Measurements from ENCODE around the gene RAP1GDS1. TPM values are rescaled to one million over a fixed set of nuclear protein-coding genes. Genes with fewer than 3 reads are reported as not detected.
"Not testable (repeated sequence)": the region's sequence is repeated elsewhere in the genome, so short reads cannot be mapped to it uniquely, and the experiment has no call there.

RAP1GDS1 gene
- total and polyA plus RNA-seq, 2 of the 13 experiments (the other 11 are each of a cell fraction or from before 2014, with no cell fraction given), result 19.3 to 42.5 TPM

- no peak for TF ChIP-seq AHDC1 (CRISPR knock-in tag; IDR thresholded peaks at IDR 0.05; ENCODE audit: borderline replicate concordance)
- no peak for TF ChIP-seq CTCF (CRISPR knock-in tag; IDR thresholded peaks at IDR 0.05)
- TF ChIP-seq, protein P1, sequence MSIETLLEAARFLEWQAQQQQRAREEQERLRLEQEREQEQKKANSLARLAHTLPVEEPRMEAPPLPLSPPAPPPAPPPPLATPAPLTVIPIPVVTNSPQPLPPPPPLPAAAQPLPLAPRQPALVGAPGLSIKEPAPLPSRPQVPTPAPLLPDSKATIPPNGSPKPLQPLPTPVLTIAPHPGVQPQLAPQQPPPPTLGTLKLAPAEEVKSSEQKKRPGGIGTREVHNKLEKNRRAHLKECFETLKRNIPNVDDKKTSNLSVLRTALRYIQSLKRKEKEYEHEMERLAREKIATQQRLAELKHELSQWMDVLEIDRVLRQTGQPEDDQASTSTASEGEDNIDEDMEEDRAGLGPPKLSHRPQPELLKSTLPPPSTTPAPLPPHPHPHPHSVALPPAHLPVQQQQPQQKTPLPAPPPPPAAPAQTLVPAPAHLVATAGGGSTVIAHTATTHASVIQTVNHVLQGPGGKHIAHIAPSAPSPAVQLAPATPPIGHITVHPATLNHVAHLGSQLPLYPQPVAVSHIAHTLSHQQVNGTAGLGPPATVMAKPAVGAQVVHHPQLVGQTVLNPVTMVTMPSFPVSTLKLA (IDR thresholded peaks at IDR 0.05), result no peak
- TF ChIP-seq ZNF552 (CRISPR knock-in tag; IDR thresholded peaks at IDR 0.05; ENCODE audit: borderline replicate concordance), result no peak
- no peak for TF ChIP-seq ZMYM3 (CRISPR knock-in tag; IDR thresholded peaks at IDR 0.05)
- no peak for TF ChIP-seq ZNF136 (CRISPR knock-in tag; IDR thresholded peaks at IDR 0.05; ENCODE audit: low read depth)
- TF ChIP-seq THYN1 (CRISPR knock-in tag; IDR thresholded peaks at IDR 0.05; ENCODE audit: borderline replicate concordance, low read depth), result no peak
- no peak for TF ChIP-seq SP140L (CRISPR knock-in tag; IDR thresholded peaks at IDR 0.05; ENCODE audit: borderline replicate concordance)
- TF ChIP-seq ZNF468 (CRISPR knock-in tag; IDR thresholded peaks at IDR 0.05), result no peak
- TF ChIP-seq ZFYVE20 (CRISPR knock-in tag; IDR thresholded peaks at IDR 0.05; ENCODE audit: borderline replicate concordance, low read depth), result no peak
- no peak for TF ChIP-seq ZGPAT (CRISPR knock-in tag; IDR thresholded peaks at IDR 0.05)
Observed at GRCh38 chr4:98363431-98363830, 102.2 kb downstream of the RAP1GDS1 start (continued).

GRCh38 chr4:98366275-98366674 is 105.1 kb downstream of the RAP1GDS1 start:
- H3K27ac ChIP-seq (ENCODE audit: extremely low read length, insufficient read depth, low read length); DNase-seq (ENCODE audit: low spot score); H4K20me1 ChIP-seq (ENCODE audit: insufficient read depth, low read length); CTCF ChIA-PET (ENCODE audit: low intra/inter-chr PET ratio, low total read pairs); H3K36me3 ChIP-seq (replicated peaks in 1 of 2; ENCODE audit: control insufficient read depth in 1 of 2, insufficient read depth in 2 of 2, low read length in 2 of 2); ATAC-seq; in situ Hi-C loops (cut with HindIII; ENCODE audit: extremely low pct_ligation_motif_present, low pct_unique_long_range_greater_than_20kb); H2AFZ ChIP-seq (ENCODE audit: low read length); intact Hi-C loops (cut with micrococcal nuclease; ENCODE audit: unreplicated experiment); FAIRE-seq; H3K9ac ChIP-seq (ENCODE audit: insufficient read depth, low read depth, low read length); H3K4me2 ChIP-seq (ENCODE audit: low read depth, low read length); H3K79me2 ChIP-seq (ENCODE audit: insufficient read depth, low read length); BruUV-seq (replicated peaks); H3K4me1 ChIP-seq (ENCODE audit: insufficient read depth, low read length); POLR2A ChIA-PET; H3K27me3 ChIP-seq (ENCODE audit: control insufficient read depth in 1 of 2, insufficient read depth in 2 of 2, low read length in 2 of 2); H3K4me3 ChIP-seq (replicated peaks in 1 of 3; ENCODE audit: insufficient read depth in 1 of 3, low read depth in 2 of 3, low read length in 3 of 3): not testable (repeated sequence)
- H3K9me3 ChIP-seq (ENCODE audit: low read length), result peaks cover 14% of the 10 kb centered on the region; the same call in 1 of the 2 replicates
- 96% methylated on average over 3 of the region's 3 CpGs for WGBS (ENCODE audit: low lambda C conversion rate)

All from HepG2 (cell line).